ENCODE measurements around the gene WDR11. TPM values are rescaled to one million over a fixed set of nuclear protein-coding genes. Genes with fewer than 3 reads are reported as not detected.

Gene WDR11
- total RNA-seq, 1 donor from 2014 or later: 13.0 TPM

DNA sequence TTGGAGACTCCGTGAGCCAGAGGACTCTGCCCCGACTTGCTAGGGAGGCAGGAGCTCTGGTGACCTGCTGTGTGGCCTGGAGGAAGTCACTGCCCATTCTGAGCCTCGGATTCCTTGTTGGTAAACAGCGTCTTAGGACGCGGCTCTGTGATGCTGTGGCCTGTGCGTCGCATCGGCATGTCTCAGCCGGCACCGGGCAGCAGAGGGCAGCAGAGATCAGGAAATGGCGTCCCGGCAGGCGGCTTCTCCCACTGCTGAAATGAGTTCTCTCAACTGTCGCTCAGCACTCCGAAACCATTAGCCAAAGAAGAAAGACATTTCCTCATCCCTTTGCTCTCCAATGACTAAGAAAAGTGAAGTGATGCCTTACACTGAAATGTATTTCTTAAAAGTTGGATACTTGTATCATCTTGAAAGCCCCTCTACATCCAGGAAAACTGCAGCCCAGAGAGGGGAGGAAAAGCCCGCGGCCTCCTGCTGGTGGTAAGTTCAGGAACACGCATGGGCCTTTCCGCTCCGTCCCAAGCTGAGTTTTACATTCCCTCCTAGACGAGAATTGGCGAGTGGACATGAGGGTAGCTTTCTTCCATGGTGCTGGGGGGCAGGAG lies 91.7 kb downstream of the WDR11 start:
- intact Hi-C loops (cut with micrococcal nuclease): loop anchor here (10.0 kb wide), 2 partner anchors 672 to 792 kb away; no protein-coding TSS in a partner anchor
- DNase-seq: peak; percentile 85
- peak; percentile 95 for ATAC-seq

- DNase-seq (no peak), ATAC-seq (no peak)
- intact Hi-C loops (cut with micrococcal nuclease): loop anchor here (10.0 kb wide), 2 partner anchors 671 to 791 kb away; no protein-coding TSS in a partner anchor
These were observed 92.4 kb downstream of the WDR11 start for GRCh38 chr10:120943542-120943941.

DNA sequence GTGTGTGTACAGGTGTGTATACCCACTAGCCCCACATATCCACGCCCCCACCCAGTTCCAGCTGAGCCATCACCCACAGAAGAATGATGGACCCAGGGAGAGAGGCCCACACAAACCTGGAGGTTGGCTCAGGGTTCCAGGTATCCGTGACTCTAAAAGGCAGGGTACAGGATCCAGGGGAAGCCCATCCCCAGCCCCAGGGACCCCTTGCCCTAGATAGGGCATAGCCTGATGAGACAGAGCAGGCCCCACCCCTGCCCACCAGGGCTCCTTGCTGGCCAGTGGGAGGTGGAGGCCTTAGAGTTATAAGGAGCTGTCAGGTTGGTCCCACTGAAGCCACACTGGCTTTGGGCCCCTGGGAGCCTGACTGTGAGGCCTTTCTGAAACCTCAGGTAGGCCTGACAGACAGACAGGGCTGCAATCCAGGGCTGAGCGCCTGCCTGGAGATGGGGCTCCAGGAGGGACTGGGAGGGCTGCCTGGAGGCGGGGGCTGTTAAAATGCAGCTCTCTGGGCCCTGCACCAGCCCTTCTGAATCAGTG lies 93.5 kb downstream of the WDR11 start:
- intact Hi-C loops (cut with micrococcal nuclease): loop anchor here (10.0 kb wide), 2 partner anchors 670 to 790 kb away; no protein-coding TSS in a partner anchor
- ATAC-seq: no peak

GRCh38 chr10:120945182-120945581 lies 94.0 kb downstream of the WDR11 start:
- intact Hi-C loops (cut with micrococcal nuclease): loop anchor here (10.0 kb wide), 2 partner anchors 670 to 790 kb away; no protein-coding TSS in a partner anchor
- DNase-seq (no peak), ATAC-seq (no peak)

More for the DNA sequence above, 93.5 kb downstream of the WDR11 start:
- DNase-seq: no peak

- DNase-seq (no peak), ATAC-seq (peak; percentile 23)
- intact Hi-C loops (cut with micrococcal nuclease): loop anchor here (10.0 kb wide), 2 partner anchors 669 to 789 kb away; no protein-coding TSS in a partner anchor
These were observed 94.7 kb downstream of the WDR11 start for GRCh38 chr10:120945801-120946302.

DNA sequence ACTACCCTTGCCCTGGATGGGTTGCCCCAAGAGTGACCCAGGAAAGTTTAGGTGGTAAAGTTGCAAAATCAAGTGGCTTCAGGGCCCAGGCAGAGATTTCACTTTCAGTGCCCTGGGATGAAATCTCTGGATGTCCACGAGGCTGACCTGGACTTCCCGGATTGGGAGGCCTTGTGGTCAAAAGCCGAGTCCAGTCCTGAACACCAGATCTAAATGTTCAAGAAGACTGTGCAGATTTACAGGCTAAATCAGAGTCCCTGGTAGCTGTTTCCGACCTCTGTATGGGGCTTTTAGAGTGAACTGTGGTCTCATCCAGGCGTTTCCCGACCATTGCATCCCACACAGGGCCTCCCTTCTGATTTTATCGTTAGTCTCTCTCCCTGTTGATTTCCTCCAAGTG lies 95.3 kb downstream of the WDR11 start:
- intact Hi-C loops (cut with micrococcal nuclease): loop anchor here (10.0 kb wide), 2 partner anchors 668 to 788 kb away; no protein-coding TSS in a partner anchor

DNA sequence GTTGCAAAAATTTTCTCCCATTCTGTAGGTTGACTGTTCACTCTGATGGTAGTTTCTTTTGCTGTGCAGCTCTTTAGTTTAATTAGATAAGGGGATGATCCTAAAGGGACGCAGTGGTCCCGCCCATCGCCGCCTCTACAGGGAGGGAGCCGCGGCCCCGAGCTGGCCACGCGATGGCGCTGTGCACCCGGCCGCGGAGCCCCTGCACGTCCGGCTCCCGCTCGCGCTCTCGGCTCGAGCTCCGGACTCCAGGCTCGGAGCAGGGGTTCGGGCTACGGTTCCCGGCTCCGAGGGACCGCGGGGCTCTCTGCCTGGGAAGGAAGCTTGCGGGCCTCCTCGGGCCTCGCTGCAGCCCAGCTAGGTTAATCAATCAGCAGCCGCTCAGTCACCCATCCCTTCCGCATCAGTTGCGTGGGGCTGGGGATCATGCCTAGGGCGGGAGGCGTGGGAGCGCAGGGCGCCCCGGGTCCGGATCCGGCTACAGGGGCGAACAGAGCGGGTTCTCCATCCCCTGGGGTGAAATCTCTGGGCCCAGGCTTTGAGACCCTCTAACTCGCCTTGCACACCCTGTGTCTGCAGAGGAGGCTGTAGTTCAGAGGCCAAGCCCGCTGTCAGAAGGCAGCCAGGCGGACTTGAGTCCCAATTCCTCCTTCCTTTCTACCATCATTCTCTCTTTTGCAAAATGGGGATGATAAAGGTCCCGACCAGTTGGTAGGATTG lies 97.9 kb downstream of the WDR11 start:
- intact Hi-C loops (cut with micrococcal nuclease): loop anchor here (10.0 kb wide), 2 partner anchors 666 to 786 kb away; no protein-coding TSS in a partner anchor
- DNase-seq (peak; percentile 83), ATAC-seq (peak; percentile 98)

More for the DNA sequence above, 95.3 kb downstream of the WDR11 start:
- DNase-seq (no peak), ATAC-seq (no peak)

DNA sequence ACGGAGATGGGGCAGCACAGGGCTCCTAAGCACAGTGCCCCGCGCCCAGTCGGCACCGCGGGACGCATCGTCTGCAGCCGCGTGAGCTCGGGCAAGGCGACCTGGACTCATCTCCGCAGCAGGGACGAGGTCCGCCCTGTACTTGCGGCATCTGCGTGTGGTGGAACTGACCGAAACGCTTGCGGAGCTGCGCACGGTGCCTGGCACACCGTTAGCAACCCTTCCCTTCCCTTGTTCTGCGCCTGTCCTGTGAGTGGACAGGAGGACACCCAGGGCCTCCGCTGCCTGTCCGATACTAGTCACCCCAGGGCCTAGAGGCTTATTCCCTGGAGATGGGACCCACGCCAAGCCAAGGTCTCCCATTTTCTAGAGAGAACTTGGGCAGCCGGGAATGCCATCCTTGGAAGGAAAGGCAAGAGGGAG lies 98.5 kb downstream of the WDR11 start:
- DNase-seq: no peak
- intact Hi-C loops (cut with micrococcal nuclease): loop anchor here (10.0 kb wide), 2 partner anchors 665 to 785 kb away; no protein-coding TSS in a partner anchor
- ATAC-seq: peak; percentile 57

- intact Hi-C loops (cut with micrococcal nuclease): no loop called here
- DNase-seq (peak; percentile 40), ATAC-seq (peak; percentile 55)
These were observed 98.9 kb downstream of the WDR11 start for GRCh38 chr10:120950051-120950561.

GRCh38 chr10:120951288-120951687 lies 100.1 kb downstream of the WDR11 start:
- ATAC-seq: no peak
- intact Hi-C loops (cut with micrococcal nuclease): no loop called here
- DNase-seq: no peak

DNA sequence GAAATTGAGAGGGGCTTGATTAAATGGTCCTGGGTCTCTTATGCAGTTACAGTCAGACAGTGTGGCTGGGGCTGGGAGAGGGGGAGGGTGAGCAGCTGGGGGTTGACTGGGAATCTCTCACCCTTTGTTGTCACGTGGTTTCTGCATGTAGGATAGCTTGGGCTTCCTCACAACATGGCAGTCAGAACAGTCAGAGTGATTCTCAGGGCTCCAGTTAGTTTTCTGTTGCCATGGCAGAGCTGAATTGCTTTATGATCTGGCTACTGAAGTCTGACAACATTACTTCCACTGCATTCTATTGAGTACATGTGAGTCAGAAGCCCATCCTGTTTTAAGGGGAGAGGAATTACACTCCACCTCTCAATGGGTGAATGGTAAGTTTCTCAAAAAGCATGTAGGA lies 102.7 kb downstream of the WDR11 start:
- ATAC-seq (no peak), DNase-seq (no peak)
- intact Hi-C loops (cut with micrococcal nuclease): no loop called here

Data from left ventricle myocardium superior (tissue), 1 donor.